NB4 (cell line): ENCODE data around the gene OR5H2.

Experiments used
- TF ChIP-seq, protein P1 (sequence below): IDR thresholded peaks from one replicate; pipeline ENCODE4 v1.5.1; 2012; ENCODE audit warnings: low read depth, low read length
- TF ChIP-seq, protein P2 (sequence below): IDR thresholded peaks from 2 replicates; pipeline ENCODE4 v1.6.1; 2011; ENCODE audit warnings: low read depth, low read length

- TF ChIP-seq, protein P1, sequence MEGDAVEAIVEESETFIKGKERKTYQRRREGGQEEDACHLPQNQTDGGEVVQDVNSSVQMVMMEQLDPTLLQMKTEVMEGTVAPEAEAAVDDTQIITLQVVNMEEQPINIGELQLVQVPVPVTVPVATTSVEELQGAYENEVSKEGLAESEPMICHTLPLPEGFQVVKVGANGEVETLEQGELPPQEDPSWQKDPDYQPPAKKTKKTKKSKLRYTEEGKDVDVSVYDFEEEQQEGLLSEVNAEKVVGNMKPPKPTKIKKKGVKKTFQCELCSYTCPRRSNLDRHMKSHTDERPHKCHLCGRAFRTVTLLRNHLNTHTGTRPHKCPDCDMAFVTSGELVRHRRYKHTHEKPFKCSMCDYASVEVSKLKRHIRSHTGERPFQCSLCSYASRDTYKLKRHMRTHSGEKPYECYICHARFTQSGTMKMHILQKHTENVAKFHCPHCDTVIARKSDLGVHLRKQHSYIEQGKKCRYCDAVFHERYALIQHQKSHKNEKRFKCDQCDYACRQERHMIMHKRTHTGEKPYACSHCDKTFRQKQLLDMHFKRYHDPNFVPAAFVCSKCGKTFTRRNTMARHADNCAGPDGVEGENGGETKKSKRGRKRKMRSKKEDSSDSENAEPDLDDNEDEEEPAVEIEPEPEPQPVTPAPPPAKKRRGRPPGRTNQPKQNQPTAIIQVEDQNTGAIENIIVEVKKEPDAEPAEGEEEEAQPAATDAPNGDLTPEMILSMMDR: no peak
- TF ChIP-seq, protein P2, sequence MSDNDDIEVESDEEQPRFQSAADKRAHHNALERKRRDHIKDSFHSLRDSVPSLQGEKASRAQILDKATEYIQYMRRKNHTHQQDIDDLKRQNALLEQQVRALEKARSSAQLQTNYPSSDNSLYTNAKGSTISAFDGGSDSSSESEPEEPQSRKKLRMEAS: no peak
These were observed 20.3 kb upstream of the OR5H2 start for GRCh38 chr3:98262046-98262445.
